HepG2 (cell line): ENCODE results near the gene EMC1.

Experiments used
- POLR2A ChIP-seq, 2 experiments: IDR thresholded peaks; 2 replicates each; pipeline ENCODE4 v1.6.1; 2011; ENCODE audit warnings: low read depth in 2 of 2, low read length in 2 of 2, mild to moderate bottlenecking in 1 of 2, moderate library complexity in 1 of 2; ENCODE audit not compliant: insufficient read depth in 1 of 2
- RXRA ChIP-seq: sonication (generic); formaldehyde crosslinking; IDR thresholded peaks from 2 replicates; pipeline ENCODE4 v1.5.1; 2020; ENCODE audit warnings: missing genetic modification reagents
- ZNF256 ChIP-seq: sonication (generic); formaldehyde crosslinking; conservative IDR thresholded peaks from 2 replicates; pipeline ENCODE4 v1.4.0; 2020; ENCODE audit warnings: missing genetic modification reagents
- ZNF292 ChIP-seq: sonication (generic); formaldehyde crosslinking; IDR thresholded peaks from 2 replicates; pipeline ENCODE4 v1.8.1; 2022; ENCODE audit warnings: mild to moderate bottlenecking, low read depth, missing genetic modification reagents, borderline replicate concordance
- ZNF609 ChIP-seq: sonication (generic); formaldehyde crosslinking; IDR thresholded peaks from 2 replicates; pipeline ENCODE4 v1.4.0; 2020; ENCODE audit warnings: mild to moderate bottlenecking, missing genetic modification reagents, borderline replicate concordance
- ZNF780A ChIP-seq: sonication (generic); formaldehyde crosslinking; IDR thresholded peaks from 2 replicates; pipeline ENCODE4 v1.8.0; 2022; ENCODE audit warnings: mild to moderate bottlenecking, missing genetic modification reagents, moderate library complexity

- peak; percentile 91 for TF ChIP-seq POLR2A (IDR thresholded peaks at IDR 0.05; ENCODE audit: insufficient read depth in 1 of 2, low read depth in 2 of 2, low read length in 2 of 2)
- TF ChIP-seq ZNF609 (CRISPR knock-in tag) = peak; percentile 32; the same call in 1 of the 2 replicates
- no peak for TF ChIP-seq ZNF256
- TF ChIP-seq ZNF292 (CRISPR knock-in tag) = no peak
- peak; percentile 54; the same call in 1 of the 2 replicates for TF ChIP-seq RXRA (CRISPR knock-in tag)
- peak; percentile 85; the same call in 1 of the 2 replicates for TF ChIP-seq ZNF780A (CRISPR knock-in tag)
Measured at GRCh38 chr1:19251305-19252196, at the start of gene EMC1, which contains the start of gene MRTO4.
